GM19455 (cell line): ENCODE results near the gene ANKRD17.

Source experiments
- ATAC-seq: cut with Tn5 transposase; IDR thresholded peaks from one replicate; pipeline ENCODE4 v1.9.1; 2021; ENCODE audit not compliant: unreplicated experiment

The ANKRD17 gene

GRCh38 chr4:73133784-73134183 lies 124.8 kb downstream of the ANKRD17 start:
- ATAC-seq = no peak

DNA sequence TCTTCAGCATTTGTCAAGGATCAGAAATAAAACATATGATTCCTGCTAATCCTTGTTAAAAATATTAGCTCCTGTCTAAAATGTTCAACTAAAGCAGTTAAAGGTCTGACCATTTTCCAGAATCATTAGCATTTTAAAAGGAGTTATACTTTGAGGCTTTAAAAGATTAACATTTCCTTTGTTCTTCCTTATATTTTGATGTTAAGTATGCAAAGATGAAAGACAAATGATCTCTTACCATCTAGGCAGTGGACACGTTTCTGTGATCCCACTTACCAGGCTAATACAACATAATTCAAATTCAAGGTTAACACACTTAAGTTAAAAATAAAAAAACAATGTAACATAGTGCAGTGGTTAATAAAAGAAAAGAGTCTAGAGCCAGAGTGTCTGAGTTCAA lies 127.3 kb downstream of the ANKRD17 start:
- no peak for ATAC-seq

DNA sequence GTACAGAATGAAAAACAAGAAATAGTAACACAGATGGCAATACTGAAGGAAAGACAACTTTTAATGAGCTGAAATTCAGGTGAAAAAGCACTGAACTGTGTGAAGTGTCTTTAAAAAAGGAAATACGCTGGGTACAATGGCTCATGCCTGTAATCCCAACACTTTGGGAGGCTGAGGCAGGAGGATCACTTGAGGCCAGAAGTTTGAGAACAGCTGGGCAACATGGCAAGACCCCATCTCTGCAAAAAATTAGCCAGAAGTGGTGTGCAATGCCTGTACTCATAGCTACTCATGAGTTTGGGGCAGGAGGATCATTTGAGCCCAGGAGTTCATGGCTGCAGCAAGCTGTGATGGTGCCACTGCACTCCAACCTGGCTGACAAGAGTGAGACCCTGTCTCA lies 129.3 kb downstream of the ANKRD17 start:
- no peak for ATAC-seq

DNA sequence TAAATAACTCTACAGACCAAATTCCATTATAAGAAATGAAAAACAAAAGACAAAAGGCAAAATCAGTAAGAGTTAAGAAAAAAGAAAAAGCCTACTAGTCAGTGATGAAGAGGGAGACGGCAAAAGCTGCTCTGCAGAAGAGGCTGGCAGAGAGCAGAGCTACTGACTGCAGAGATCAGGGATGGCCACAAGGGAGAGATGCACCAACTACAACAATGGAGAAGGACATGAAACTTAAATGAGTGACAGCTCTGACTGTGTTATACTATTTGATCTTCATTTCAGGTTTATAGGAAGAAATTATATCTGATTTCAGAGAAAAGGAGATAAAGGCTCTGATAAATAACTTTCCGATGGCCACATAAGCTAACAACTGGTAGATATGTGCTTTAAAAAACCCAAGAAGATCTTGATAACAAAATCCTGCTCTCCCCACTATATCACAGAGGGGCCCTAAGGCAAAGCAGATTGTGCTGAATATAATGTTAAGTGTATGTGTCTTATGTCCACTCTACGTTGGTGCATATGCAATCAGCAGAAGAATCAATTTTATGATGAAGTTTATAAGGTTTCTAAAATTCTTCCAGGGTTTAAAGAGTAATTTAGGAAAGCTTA lies 130.7 kb downstream of the ANKRD17 start:
- no peak for ATAC-seq

DNA sequence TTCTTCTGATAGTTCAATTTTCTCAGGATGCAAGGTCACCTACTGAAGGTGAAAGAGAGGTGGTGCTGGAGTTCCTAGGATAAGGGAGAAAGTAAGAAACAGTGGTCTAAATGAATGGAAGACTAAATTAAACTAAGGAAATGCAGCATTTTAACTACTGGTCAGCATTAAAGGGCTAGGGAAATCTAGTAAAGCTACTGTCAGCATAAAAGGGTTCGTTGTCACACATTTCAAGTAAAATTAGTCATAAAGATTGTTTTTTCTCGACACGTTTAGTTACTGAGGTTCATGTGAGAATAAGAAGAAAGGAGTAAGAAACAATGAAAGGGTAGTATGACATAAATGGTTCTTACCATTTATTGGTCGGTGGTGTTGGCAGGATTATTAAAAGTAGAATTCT lies 149.1 kb downstream of the ANKRD17 start:
- no peak for ATAC-seq

GRCh38 chr4:73104695-73105094 lies 153.9 kb downstream of the ANKRD17 start:
- ATAC-seq = no peak

DNA sequence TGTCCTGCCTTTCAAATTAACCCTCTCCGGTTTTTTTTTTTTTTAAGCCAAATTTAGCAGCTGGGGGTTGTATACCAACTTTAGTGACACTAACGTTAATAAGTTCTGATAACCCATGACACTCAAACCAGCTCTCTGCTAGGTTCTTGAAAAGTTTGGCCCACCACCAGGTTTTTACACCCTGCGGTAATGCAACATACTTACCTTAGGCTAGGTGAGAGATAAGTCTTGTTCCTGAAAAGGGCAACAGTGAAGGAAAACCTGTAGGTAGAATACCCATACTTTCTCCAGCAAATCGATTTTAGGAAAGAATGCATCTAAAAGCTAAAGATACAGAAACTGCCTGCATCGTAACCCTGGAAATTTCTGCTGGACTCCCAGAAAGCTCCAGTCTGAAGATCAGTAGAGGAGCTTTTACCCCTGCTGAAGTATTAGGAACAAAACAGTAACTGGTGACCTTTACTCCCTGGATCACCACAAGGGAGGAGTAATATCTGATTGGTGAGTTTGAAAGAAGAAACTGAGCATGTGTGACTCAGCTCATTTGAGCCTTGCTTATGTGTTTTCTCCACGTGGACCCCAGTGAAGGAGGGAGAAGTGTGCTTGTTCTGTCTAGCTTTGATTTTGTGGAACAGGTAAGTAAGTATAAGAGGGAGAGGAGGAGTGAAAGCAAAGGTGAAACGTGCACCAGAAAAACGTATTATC lies 154.6 kb downstream of the ANKRD17 start:
- ATAC-seq = no peak

- ATAC-seq = no peak
Observed at GRCh38 chr4:73099143-73099542, 159.5 kb downstream of the ANKRD17 start.

DNA sequence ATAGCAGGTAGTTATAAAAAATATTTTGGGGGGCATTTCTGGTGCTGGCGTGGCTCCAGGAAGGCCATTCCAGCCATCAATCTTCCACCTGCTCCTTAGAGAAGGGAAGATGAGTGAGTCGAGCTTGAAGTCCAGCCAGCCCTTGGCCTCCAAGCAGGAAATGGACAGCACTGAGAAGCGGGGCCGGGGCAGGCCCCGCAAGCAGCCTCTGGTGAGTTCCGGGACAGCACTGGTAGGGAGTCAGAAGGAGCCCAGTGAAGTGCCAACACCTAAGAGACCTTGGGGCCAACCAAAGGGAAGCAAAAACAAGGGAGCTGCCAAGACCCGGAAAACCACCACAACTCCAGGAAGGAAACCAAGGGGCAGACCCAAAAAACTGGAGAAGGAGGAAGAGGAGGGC lies 159.9 kb downstream of the ANKRD17 start:
- no peak for ATAC-seq

- no peak for ATAC-seq
Observed at GRCh38 chr4:73098016-73098415, 160.6 kb downstream of the ANKRD17 start.

- no peak for ATAC-seq
Observed at GRCh38 chr4:73092868-73093267, 165.7 kb downstream of the ANKRD17 start.

DNA sequence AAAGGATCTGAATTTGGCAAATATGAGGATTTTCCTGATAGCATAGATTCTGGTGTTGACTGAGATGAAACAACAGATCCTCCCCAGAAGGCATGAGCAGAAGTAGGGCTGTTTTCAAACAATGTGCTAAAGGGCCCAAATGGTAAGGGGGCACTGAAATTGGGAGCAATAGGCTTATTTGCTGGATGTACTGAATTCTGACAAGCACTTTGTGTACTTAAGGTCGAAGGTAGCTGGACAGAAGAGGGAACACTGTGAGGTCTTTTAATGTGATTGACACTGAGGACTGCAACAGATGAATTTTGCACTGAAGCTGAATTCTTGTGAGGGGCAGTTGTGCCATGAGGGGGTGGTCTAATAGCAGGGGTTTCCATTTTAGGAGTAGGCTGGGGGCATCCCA lies 167.9 kb downstream of the ANKRD17 start:
- no peak for ATAC-seq

DNA sequence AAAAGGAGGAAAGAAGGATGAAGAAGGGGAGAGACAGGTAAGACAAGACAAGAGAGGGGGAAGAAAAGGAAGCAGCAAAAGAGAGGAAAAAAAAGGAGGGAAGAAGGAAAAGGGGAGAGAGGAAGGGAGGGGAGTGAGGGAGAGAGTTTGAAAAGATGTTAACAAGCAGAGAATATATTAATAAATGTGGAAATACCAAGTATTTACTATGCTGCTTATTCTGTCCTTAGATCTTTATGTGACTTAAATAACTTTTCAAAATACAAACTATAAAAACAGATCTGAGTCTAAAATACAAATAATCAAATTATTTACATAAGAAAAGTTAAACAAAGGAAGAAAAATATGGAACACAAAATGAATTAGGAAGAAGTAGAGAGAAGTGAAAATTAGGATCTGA lies 170.7 kb downstream of the ANKRD17 start:
- no peak for ATAC-seq

DNA sequence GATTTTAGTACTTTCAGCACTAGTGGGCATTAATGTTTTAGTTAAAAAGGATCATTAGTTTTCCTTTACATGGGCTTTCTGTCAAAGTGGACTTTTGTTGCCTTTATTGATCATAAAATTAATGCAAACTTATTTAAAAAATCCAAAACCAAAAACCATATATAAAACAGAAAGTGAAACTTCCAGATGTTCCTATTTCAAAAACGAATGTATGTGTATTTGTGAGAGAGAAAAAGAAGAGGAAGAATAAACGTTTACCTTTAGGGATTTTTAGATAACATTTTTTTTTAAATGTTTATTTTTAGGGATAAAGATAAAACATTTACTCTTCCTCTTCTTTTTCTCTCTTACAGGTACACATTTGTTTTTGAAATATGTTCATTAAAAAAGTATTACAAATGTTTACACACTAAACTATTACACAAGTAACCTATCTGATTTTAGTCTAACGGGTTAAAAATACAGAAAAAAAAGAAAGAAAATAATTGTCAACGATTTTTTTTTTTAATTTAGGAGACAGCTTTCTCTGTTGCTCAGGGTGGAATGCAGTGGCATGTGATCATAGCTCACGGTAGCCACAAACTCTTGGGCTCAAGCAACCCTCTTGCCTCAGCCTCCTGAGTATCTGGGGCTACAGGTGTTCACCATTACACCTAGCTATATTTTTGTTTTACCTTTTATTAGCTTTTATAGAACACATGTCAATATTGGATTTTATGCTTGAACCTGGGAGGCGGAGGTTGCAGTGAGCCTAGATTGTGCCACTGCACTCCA lies 172.3 kb downstream of the ANKRD17 start:
- no peak for ATAC-seq

- ATAC-seq = no peak
Observed at GRCh38 chr4:73080789-73081188, 177.8 kb downstream of the ANKRD17 start.

DNA sequence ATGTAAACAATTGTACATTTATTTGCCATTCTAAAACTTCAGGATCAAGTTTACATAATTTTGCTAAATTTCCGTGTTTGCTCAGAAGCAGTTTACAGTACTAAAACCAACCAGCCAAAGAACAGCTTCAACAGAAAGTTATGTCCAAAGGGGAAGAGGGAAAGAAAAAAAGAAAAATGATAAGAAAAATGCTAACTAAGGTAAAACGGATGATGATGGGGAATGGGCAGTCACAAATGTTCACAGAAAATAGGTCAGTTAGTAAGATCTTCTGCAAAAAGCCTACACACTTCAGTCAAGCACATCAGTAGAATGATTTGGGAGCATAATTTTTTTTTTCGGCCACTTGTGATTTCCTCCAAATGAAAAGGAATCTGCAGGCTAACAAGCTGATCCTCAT lies 182.8 kb downstream of the ANKRD17 start:
- no peak for ATAC-seq

DNA sequence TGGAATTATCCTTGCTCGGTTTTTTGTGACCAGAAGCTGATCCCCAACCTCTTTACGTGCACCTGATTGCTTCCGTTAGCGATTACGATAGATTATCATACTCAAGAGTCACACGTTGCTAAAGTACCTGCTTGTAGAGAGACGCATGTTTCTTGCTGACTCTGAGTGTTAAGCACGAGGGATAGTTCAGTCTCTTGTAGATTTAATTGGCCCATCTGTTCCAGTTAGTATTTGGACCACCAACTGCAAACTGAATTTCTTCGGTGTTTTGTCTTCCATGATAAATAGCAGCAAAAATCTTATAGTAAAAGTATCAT lies 188.6 kb downstream of the ANKRD17 start:
- peak; percentile 16 for ATAC-seq

GRCh38 chr4:73069338-73070073 lies 189.1 kb downstream of the ANKRD17 start, which contains the start of gene COX18:
COX18 (minus strand) TSS chr4:73069716; CDS start chr4:73069649, 67 bp downstream.
- ATAC-seq = peak; percentile 89

- ATAC-seq = peak; percentile 2
Observed at GRCh38 chr4:73068491-73069337, 189.9 kb downstream of the ANKRD17 start.

- ATAC-seq = no peak
Observed at GRCh38 chr4:73067971-73068394, 190.6 kb downstream of the ANKRD17 start.

DNA sequence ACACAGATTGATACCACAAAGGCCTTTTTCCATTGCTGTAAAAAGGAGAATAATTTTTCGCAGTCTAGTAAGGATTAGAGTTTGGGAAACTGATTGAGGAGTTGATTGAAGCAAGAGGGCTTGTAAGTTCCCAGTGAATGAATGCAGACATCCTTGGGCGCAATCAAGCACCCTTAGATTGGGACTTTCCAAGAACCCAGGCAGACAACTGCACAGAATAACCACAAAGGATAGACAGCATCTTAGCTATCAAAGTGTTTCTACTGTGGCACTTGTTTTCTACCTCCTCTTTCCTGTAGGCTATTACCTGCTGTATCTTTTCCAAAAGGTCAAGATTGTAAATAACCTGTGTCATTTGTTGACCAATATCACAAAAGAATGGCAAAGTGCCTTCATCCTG lies 191.7 kb downstream of the ANKRD17 start:
- no peak for ATAC-seq
